Measurements from ENCODE around the gene PLEKHM3. TPM values are rescaled to one million over a fixed set of nuclear protein-coding genes. Genes with fewer than 3 reads are reported as not detected.

PLEKHM3 gene
- total RNA-seq, 6 experiments from 2014 or later = 6.4 to 8.2 (median 7.2) TPM

DNA sequence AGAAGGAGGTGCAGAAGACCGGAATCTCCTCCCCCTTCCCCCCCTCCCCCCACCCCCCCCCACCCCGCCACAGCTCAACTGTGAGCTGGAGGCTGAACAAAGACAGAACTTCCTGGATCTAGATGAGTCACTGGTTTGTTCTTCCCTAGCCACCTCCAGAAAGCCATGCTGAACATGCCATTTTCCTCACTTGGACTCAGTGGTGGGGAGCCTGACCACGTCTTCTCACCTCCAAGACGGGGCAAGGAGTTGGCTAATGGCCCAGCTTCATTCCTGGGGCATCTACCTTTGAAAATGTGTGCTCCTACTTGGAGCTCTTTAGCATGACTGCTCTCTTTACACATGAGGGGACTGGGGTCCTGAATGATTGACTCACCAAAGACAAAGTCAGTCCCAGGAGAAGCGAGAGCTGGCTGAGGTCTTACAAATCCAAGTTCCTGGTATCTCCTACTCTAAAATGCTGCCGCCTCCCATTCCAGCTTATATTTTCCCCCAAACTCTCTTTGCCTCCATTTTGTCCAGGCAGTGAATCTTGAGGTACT lies 233.0 kb downstream of the PLEKHM3 start:
- DNase-seq = peak; percentile 51
- Mint-ChIP-seq H3K27me3 (ENCODE audit: insufficient read depth) (peaks cover 6% of the 10 kb centered on the region; the same call in 1 of the 2 replicates), H3K4me1 (ENCODE audit: low read depth) (peaks cover 25% of the 10 kb centered on the region)

DNA sequence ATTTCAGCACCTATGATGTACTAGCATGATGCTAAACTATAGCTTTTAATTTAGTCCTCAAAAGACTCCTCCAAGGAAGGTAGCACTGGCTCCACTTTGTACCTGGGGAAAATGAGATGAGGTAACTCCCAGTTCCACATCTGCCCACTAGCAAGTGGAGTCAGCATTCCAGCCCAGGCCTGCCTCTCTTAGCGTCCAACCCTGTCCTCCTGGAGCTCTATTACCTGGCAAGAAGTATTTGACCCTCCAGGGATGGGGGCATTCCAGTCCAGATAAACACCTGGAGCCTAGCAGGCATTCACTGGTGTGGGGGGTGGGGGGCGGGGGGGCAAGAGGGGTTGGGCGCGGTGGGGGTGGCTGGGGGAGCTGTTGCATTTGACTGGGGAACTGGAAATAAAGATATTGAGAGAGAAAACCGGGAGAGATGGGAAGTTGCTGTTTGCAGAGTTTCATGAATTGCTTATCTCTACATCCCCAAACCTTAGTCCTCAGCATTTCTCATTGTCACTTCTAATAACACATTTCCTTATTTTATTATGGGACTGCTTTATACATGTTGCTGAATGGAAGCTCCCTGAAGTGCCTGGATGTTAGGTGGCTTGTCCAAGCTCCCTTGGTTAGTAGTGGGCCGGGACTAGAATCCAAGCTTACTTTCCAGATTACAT lies 233.6 kb downstream of the PLEKHM3 start:
- TF ChIP-seq, protein P1, sequence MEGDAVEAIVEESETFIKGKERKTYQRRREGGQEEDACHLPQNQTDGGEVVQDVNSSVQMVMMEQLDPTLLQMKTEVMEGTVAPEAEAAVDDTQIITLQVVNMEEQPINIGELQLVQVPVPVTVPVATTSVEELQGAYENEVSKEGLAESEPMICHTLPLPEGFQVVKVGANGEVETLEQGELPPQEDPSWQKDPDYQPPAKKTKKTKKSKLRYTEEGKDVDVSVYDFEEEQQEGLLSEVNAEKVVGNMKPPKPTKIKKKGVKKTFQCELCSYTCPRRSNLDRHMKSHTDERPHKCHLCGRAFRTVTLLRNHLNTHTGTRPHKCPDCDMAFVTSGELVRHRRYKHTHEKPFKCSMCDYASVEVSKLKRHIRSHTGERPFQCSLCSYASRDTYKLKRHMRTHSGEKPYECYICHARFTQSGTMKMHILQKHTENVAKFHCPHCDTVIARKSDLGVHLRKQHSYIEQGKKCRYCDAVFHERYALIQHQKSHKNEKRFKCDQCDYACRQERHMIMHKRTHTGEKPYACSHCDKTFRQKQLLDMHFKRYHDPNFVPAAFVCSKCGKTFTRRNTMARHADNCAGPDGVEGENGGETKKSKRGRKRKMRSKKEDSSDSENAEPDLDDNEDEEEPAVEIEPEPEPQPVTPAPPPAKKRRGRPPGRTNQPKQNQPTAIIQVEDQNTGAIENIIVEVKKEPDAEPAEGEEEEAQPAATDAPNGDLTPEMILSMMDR (IDR thresholded peaks at IDR 0.05) = no peak
- DNase-seq = no peak
- H3K4me3 Mint-ChIP-seq = no peak overlapping the region
- no peaks in the 10 kb centered on the region for H3K9me3 Mint-ChIP-seq
- peaks cover 4% of the 10 kb centered on the region; the same call in 1 of the 2 replicates for H3K27me3 Mint-ChIP-seq (ENCODE audit: insufficient read depth)
- no peaks in the 10 kb centered on the region for H3K36me3 Mint-ChIP-seq (ENCODE audit: low read depth)
- peaks cover 20% of the 10 kb centered on the region for H3K4me1 Mint-ChIP-seq (ENCODE audit: low read depth)
- H3K27ac Mint-ChIP-seq = no peak overlapping the region

More for the DNA sequence above, 233.0 kb downstream of the PLEKHM3 start:
- H3K36me3 Mint-ChIP-seq (ENCODE audit: low read depth) = no peaks in the 10 kb centered on the region
- peak overlapping the region; percentile 79 for H3K27ac Mint-ChIP-seq
- TF ChIP-seq, protein P1 (IDR thresholded peaks at IDR 0.05) = no peak
- no peaks in the 10 kb centered on the region for H3K9me3 Mint-ChIP-seq
- no peak overlapping the region for H3K4me3 Mint-ChIP-seq

DNA sequence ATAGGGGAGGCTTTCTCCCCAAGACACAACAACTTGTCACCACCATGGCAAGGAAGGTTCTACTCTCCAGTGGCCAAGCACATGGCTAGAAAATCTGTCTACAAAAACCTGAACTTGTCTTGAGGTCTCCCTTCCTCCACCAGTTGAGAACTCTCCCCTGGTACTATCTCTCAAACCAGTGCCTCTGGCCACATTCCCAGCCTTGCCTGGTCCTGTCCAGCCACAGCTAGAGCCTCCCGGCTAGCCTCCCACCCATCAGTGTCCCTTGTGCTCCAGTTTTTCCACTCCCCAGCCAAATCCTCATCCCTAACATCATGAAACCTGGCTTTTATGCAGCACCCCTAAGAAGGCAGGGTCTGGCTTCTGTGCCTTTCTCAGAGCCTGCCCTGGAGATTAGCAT lies 234.4 kb downstream of the PLEKHM3 start:
- Mint-ChIP-seq H3K36me3 (ENCODE audit: low read depth) (no peaks in the 10 kb centered on the region), H3K9me3 (no peaks in the 10 kb centered on the region), H3K27me3 (ENCODE audit: insufficient read depth) (peaks cover 4% of the 10 kb centered on the region; the same call in 1 of the 2 replicates), H3K4me1 (ENCODE audit: low read depth) (peaks cover 20% of the 10 kb centered on the region), H3K4me3 (no peak overlapping the region), H3K27ac (no peak overlapping the region)
- no peak for DNase-seq
- TF ChIP-seq, protein P1 (IDR thresholded peaks at IDR 0.05) = no peak

DNA sequence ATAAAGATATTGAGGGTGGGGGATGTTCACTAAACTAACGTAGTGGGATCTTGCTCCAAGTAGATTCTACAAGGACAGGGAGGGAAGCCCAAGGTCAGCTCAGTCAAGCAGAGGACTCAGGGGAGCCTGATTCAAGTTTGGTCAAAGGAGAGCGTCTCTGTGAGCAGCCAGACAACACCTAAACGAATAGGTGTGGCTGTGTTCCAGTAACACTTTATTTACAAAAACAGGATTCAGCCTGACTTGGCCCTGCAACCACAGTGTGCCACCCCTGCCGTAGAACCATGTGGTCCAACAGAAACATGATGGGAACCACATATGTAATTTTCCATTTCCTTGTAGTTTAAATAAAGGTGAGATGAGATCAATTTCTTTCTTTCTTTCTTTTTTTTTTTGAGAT lies 237.5 kb downstream of the PLEKHM3 start:
- peaks cover 7% of the 10 kb centered on the region for H3K4me1 Mint-ChIP-seq (ENCODE audit: low read depth)
- H3K27me3 Mint-ChIP-seq (ENCODE audit: insufficient read depth) = peaks cover 5% of the 10 kb centered on the region; the same call in 1 of the 2 replicates
- H3K27ac Mint-ChIP-seq = no peak overlapping the region
- TF ChIP-seq, protein P1 (IDR thresholded peaks at IDR 0.05) = no peak
- DNase-seq = no peak
- H3K36me3 Mint-ChIP-seq (ENCODE audit: low read depth) = no peaks in the 10 kb centered on the region
- no peak overlapping the region for H3K4me3 Mint-ChIP-seq
- H3K9me3 Mint-ChIP-seq = no peaks in the 10 kb centered on the region

DNA sequence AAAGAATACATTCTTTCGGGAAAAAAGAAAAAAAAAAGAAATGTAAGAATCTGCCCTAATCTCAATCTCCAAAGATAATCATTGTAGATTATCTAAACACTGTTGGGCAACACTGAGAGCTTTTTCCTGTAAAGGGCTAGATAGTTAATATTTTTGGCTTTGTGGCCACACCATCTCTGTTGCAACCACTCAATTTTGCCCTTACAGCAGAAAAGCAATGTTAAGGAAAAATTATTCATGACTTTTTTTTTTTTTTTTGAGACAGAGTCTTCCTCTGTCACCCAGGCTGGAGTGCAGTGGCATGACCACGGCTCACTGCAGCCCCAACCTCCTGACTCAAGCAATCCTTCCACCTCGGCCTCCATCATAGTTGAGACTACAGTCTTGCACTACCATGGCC lies 238.3 kb downstream of the PLEKHM3 start:
- Mint-ChIP-seq H3K9me3 (no peaks in the 10 kb centered on the region), H3K4me1 (ENCODE audit: low read depth) (no peaks in the 10 kb centered on the region; the same call in 1 of the 2 replicates), H3K27ac (no peak overlapping the region)

More for the DNA sequence above, 238.3 kb downstream of the PLEKHM3 start:
- Mint-ChIP-seq H3K4me3 (no peak overlapping the region), H3K27me3 (ENCODE audit: insufficient read depth) (peaks cover 11% of the 10 kb centered on the region), H3K36me3 (ENCODE audit: low read depth) (no peaks in the 10 kb centered on the region)
- TF ChIP-seq, protein P1 (IDR thresholded peaks at IDR 0.05) = no peak
- no peak for DNase-seq
